ENCODE data around the gene YARS2.

DNA sequence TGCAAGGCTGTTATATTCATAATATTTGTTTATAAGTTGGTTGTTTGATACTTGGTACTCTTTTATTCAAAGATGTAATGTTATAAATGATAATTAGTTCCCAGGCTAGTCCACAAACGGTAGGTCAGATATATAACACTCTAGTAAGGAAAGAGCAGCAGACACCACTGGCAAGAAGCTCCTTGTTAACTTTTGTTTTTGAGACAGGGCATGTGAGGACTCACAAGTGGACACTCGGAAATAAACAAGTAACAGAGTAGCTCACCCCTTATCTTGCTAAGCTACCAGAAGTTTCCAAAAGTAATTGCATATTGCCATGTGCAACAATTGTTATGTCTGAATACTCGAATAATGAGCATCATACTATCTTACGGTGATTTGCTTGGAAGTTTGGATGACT, 38.6 kb upstream of the YARS2 start:
- no peak for TF ChIP-seq POLR2A (IDR thresholded peaks at IDR 0.05)
- TF ChIP-seq, protein P1, sequence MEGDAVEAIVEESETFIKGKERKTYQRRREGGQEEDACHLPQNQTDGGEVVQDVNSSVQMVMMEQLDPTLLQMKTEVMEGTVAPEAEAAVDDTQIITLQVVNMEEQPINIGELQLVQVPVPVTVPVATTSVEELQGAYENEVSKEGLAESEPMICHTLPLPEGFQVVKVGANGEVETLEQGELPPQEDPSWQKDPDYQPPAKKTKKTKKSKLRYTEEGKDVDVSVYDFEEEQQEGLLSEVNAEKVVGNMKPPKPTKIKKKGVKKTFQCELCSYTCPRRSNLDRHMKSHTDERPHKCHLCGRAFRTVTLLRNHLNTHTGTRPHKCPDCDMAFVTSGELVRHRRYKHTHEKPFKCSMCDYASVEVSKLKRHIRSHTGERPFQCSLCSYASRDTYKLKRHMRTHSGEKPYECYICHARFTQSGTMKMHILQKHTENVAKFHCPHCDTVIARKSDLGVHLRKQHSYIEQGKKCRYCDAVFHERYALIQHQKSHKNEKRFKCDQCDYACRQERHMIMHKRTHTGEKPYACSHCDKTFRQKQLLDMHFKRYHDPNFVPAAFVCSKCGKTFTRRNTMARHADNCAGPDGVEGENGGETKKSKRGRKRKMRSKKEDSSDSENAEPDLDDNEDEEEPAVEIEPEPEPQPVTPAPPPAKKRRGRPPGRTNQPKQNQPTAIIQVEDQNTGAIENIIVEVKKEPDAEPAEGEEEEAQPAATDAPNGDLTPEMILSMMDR (IDR thresholded peaks at IDR 0.05) = no peak

All from adrenal gland (tissue), 5 donors.